Tibial artery (tissue), 4 donors: ENCODE data around the gene ZFAND3.

Experiments
- DNase-seq, 2 donors: peaks; one replicate each; pipeline ENCODE4 v3.0.0-alpha.2; 2019
- H3K27ac ChIP-seq, 2 donors: fragments of 200-600 bp; sonication (generic) in 1 of 2; 1 replicate in 1 of 2; 2 replicates in 1 of 2; pipeline ENCODE4 v1.5.1; 2018 to 2019; ENCODE audit warnings: mild to moderate bottlenecking in 1 of 2
- H3K27me3 ChIP-seq, 2 donors: fragments of 200-600 bp; sonication (generic) in 1 of 2; one replicate each; pipeline versions ENCODE4 v1.5.1 to v1.6.0; 2016 to 2019
- H3K36me3 ChIP-seq, 3 donors: fragments of 200-600 bp; sonication (generic) in 2 of 3; one replicate each; pipeline ENCODE4 v1.5.1; 2016 to 2019; ENCODE audit warnings: mild to moderate bottlenecking in 2 of 3
- H3K4me1 ChIP-seq, 4 donors: fragments of 200-600 bp; sonication (generic) in 2 of 4; 1 replicate in 3 of 4; 2 replicates in 1 of 4; pipeline ENCODE4 v1.5.1; 2016 to 2019
- H3K4me3 ChIP-seq, 2 donors: fragments of 200-600 bp; sonication (generic) in 1 of 2; 1 replicate in 1 of 2; 2 replicates in 1 of 2; pipeline ENCODE4 v1.5.1; 2018 to 2019; ENCODE audit warnings: mild to moderate bottlenecking in 2 of 2
- H3K9me3 ChIP-seq, 3 donors: fragments of 200-600 bp; sonication (generic) in 1 of 3; one replicate each; pipeline ENCODE4 v1.5.1; 2016 to 2019
- intact Hi-C: fragments of 100-400 bp; cut with DNase I; formaldehyde crosslinking; loops from one replicate; pipeline ENCODE4 v1.15.0; 2023; ENCODE audit warnings: low total_unique reads
- TF ChIP-seq, protein P1 (sequence below), 2 experiments: fragments of 200-600 bp in 1 of 2; fragments of 450-650 bp in 1 of 2; IDR thresholded peaks; one replicate each; pipeline ENCODE4 v1.5.1; 2017 to 2019; ENCODE audit warnings: antibody characterized with exemption in 2 of 2, mild to moderate bottlenecking in 1 of 2, moderate library complexity in 1 of 2

ZFAND3 gene

GRCh38 chr6:37903351-37904340 is 84.1 kb downstream of the ZFAND3 start:
- DNase-seq: no peak
- no peak overlapping the region for H3K27ac ChIP-seq
- no peaks in the 10 kb centered on the region for H3K9me3 ChIP-seq

GRCh38 chr6:37904590-37904989 is 85.1 kb downstream of the ZFAND3 start:
- no peaks in the 10 kb centered on the region for H3K9me3 ChIP-seq
- TF ChIP-seq, protein P1, sequence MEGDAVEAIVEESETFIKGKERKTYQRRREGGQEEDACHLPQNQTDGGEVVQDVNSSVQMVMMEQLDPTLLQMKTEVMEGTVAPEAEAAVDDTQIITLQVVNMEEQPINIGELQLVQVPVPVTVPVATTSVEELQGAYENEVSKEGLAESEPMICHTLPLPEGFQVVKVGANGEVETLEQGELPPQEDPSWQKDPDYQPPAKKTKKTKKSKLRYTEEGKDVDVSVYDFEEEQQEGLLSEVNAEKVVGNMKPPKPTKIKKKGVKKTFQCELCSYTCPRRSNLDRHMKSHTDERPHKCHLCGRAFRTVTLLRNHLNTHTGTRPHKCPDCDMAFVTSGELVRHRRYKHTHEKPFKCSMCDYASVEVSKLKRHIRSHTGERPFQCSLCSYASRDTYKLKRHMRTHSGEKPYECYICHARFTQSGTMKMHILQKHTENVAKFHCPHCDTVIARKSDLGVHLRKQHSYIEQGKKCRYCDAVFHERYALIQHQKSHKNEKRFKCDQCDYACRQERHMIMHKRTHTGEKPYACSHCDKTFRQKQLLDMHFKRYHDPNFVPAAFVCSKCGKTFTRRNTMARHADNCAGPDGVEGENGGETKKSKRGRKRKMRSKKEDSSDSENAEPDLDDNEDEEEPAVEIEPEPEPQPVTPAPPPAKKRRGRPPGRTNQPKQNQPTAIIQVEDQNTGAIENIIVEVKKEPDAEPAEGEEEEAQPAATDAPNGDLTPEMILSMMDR (IDR thresholded peaks at IDR 0.05): no peak
- peaks cover 0 to 21% (median 4%) of the 10 kb centered on the region in 4 donors for H3K4me1 ChIP-seq
- no peaks in the 10 kb centered on the region for H3K27me3 ChIP-seq
- no peak overlapping the region for H3K27ac ChIP-seq
- H3K36me3 ChIP-seq: no peaks in the 10 kb centered on the region
- no peak overlapping the region for H3K4me3 ChIP-seq
- intact Hi-C loops: no loop called here
- no peak for DNase-seq

More at GRCh38 chr6:37903351-37904340, 84.1 kb downstream of the ZFAND3 start:
- Histone ChIP-seq H3K4me3 (no peak overlapping the region), H3K4me1 (peaks cover 0 to 21% (median 4%) of the 10 kb centered on the region in 4 donors), H3K27me3 (no peaks in the 10 kb centered on the region), H3K36me3 (no peaks in the 10 kb centered on the region)
- TF ChIP-seq, protein P1 (IDR thresholded peaks at IDR 0.05): no peak
- intact Hi-C loops: no loop called here

GRCh38 chr6:37906121-37906520 is 86.6 kb downstream of the ZFAND3 start:
- H3K27ac ChIP-seq: no peak overlapping the region
- H3K36me3 ChIP-seq: no peaks in the 10 kb centered on the region
- H3K9me3 ChIP-seq: no peaks in the 10 kb centered on the region
- TF ChIP-seq, protein P1 (IDR thresholded peaks at IDR 0.05): no peak
- peaks cover 0 to 21% (median 4%) of the 10 kb centered on the region in 4 donors for H3K4me1 ChIP-seq
- no peak for DNase-seq
- no peaks in the 10 kb centered on the region for H3K27me3 ChIP-seq
- intact Hi-C loops: no loop called here
- H3K4me3 ChIP-seq: no peak overlapping the region

- Histone ChIP-seq H3K9me3 (no peaks in the 10 kb centered on the region), H3K4me1 (peaks cover 0 to 9% (median 0%) of the 10 kb centered on the region in 4 donors), H3K36me3 (peaks cover 0 to under 1% (median 0%) of the 10 kb centered on the region in 3 donors), H3K27me3 (no peaks in the 10 kb centered on the region), H3K4me3 (no peak overlapping the region), H3K27ac (no peak overlapping the region)
- DNase-seq: no peak
- TF ChIP-seq, protein P1 (IDR thresholded peaks at IDR 0.05): no peak
- intact Hi-C loops: no loop called here
Measured at GRCh38 chr6:37910998-37911397, 91.5 kb downstream of the ZFAND3 start.

DNA sequence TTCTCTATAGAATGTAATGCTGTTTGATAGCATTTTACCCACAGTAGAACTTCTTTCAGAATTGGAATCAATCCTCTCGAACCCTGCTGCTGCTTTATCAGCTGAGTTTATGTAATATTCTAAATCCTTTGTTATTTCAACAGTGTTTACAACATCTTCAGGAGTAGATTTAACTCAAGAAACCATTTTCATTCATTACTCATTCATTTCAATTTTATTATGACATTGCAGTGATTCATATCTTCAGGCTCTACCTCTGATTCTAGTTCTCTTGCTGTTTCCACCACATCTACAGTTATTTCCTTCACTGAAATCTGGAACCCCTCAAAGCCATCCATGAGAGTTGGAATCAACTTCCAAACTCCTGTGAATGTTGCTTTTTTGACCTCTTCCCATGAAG is 93.7 kb downstream of the ZFAND3 start:
- intact Hi-C loops: no loop called here
- H3K27me3 ChIP-seq: no peaks in the 10 kb centered on the region
- no peak overlapping the region for H3K27ac ChIP-seq
- DNase-seq: no peak
- peaks cover 4 to 7% (median 4%) of the 10 kb centered on the region in 3 donors for H3K36me3 ChIP-seq
- H3K9me3 ChIP-seq: no peaks in the 10 kb centered on the region
- H3K4me1 ChIP-seq: peaks cover 0 to 6% (median 0%) of the 10 kb centered on the region in 4 donors
- TF ChIP-seq, protein P1 (IDR thresholded peaks at IDR 0.05): no peak
- H3K4me3 ChIP-seq: no peak overlapping the region
